ENCODE results near the gene NUB1.

NUB1 gene

DNA sequence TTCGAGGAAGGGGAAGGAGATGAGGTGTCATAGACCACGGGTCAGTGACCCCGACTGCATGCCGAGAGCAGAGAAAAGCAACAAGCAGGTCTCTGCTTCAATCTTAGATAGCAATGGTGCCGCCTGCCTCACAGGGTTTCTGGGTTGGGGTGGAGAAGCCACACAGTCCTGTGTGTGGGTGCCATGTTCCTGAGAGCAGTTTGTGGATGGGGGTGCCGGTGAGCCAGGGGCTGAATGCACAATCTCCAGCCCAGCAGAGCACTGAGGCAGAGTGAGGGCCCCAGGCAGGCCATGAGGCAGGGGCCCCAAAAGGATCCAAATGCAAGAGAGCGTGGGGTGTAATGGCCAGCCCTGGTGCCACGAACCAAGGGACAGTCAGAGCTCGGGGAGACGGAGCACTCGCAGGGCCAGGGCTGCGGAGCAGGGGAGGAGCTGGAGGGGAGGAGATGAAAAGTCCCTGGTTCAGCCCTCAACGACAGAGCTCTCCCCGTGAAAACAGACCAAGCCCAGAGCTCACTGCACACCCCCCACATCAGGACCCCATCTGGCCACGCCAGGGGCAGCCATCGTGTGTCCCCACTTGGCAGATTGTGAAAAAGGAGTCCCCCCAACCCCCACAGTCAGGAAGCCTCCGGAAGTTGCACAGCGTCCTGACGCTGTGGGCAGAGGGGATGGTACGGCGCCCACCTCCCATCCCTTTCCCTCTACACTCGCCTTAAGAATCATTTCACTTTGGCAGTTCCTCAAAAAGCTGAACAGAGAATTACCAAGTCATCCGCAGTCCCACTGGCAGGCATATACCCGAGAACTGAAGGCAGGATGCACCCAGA lies 48.4 kb downstream of the NUB1 start:
- no peak for DNase-seq (ENCODE audit: low read depth)

DNA sequence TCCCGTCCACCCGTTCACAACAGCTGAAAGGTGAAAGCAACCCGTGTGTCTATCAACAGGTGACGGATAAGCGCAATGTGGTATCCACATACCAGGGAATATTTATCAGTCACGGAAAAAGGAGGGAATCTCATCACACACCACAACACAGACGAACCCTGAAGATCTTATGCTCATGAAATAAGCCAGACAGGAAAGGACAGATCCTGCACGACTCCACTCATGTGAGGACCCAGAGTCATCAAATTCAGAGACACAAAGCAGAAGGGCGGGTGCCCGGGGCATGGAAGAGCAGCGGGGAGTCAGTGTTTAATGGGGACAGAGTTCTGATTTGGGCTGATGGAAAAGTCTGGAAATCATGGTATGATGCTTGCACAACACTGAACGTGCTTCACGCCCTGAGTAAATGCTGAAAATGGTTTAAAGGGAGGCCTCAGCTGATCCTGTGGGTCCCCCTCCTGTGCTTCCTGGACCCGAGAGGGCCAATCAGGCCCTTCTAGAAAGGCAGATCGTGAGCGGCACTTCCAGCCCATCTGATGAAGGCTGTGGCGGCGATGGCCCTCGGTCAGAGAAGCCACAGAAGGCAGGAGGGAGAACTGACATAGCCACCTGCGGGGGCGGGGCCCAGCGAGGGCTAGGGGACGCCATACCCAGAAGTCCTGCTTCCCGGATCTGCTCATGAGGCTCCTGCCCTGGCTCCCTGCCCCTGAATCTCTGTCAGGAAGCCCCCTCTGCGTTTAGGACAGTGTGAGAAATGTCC lies 49.2 kb downstream of the NUB1 start:
- DNase-seq (ENCODE audit: low read depth): no peak

DNA sequence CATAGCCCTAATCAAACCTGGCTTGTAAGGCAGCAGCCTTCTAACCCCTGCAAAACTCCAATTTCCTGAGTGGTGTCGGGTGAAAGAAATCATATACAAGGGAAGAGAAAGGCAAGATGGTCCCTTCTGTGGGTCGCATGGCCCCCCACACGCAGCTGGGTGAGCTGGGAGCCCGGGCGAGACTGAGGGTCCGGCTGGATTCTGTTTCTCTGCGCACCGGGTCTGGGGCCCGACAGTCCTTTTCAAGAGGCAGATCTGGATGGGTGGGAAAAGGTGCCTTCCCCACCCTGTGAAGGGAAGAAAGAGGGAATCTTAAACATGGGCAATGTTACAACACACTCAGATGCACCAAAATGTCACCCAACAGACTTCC lies 49.7 kb downstream of the NUB1 start:
- no peak for DNase-seq (ENCODE audit: low read depth)

- no peak for DNase-seq (ENCODE audit: low read depth)
These were observed 50.4 kb downstream of the NUB1 start for GRCh38 chr7:151392002-151392401.

- DNase-seq (ENCODE audit: low read depth): no peak
These were observed 50.8 kb downstream of the NUB1 start for GRCh38 chr7:151392426-151392825.

DNA sequence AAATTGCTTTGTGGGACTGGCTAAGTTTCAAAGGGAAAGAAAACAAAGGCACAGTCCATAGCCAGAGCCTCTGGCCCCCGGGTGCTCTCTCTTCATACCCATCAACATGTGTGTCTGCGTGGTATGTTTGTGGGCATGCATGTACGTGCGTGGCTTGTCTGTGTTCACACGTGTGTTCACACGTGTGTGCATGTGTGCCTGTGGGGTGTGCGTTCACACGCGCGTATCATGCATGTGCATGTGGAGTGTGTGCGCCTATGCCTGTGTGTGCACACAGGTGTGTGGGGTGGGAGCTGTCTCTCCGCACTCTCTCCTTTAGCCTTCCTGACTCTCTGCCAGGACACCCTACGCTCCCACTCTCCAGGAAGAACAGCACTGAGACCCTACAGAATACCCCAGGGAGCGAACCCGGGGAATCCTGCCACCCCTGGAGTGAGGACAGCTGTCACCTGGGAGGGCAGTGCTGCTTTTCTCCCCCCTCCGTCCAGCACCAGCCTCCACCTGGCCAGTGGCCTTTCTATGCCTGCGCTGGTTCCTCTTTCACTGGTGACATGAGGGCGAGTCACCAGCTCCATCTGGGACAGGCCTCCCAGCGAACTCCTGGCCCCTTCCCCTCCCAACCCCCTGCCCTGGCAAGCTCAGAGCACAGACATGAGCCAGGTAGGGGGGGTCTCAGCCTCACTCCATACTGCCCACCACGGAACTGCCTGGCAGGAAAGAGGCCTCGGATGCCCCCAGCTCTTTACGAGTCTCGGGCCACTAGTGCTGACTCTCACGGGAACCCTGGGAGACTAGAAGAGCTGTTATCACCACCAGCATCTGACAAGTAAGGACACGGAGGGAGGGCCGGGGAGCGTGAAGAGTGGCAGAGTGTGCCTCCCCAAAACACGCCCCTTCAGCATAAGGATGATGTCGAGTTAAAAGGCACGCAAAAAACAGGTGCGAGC lies 51.7 kb downstream of the NUB1 start:
- no peak for DNase-seq (ENCODE audit: low read depth)

DNA sequence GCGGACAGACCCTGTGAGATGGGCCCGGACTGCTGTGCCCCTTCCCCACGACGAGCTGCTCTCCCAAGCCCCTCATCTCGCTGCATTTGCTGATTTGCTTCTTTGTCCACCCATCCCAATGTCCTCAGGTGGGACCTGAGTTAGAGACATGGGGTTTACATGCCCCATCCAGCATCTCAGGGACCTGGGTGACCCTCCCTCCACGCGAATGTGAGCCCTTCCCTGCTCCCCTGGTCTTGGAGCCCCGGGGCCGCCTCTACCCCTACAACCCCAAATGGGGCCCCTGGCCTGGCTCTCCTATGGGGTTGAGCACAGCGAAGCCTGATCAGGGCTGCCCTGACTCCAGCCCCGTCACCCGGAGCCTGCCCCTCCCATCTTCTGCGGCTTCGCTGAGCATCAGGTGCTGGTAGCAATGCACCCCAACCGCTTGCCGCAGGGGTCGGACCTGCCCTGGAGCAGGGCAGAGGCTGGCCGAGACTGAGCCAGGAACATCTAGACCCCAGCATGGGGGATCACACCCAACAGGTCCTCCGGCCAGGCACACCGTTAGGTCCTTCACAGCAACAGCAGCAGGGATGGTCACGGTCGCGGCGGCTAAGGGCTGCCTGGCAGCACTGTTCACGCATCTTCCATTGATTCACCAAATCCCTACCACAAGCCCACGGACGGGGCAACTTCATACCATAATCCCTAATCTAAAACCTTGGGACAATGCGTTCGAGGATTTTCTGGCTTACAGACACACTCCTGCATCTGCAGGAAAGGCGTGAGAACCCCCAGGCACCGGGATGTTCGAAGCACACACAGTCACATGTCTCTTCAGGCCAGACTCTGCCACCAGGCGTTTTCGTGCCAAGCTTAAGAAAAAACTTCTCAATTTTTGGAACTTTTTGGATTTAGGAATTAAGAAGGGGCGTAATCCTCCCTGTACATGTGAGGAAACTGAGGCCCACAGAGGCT lies 52.7 kb downstream of the NUB1 start:
- no peak for DNase-seq (ENCODE audit: low read depth)

DNA sequence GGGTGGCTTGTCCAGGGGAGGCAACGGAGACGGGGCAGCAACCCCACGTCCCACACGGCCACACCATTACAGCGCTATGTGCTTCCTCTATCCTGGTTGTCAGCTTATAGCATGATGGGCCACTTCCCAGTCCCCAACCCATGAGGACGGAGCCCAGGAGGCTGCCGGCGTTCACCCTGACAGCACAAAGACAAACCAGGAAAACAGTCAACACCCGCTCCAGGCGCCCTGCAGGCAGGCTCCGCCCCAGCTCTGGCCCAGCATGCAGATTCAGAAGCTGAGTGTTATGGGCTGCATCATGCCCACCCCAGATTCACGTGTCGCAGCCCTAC lies 53.4 kb downstream of the NUB1 start:
- DNase-seq (ENCODE audit: low read depth): no peak

- DNase-seq (ENCODE audit: low read depth): no peak
These were observed 54.8 kb downstream of the NUB1 start for GRCh38 chr7:151396328-151396970.

DNA sequence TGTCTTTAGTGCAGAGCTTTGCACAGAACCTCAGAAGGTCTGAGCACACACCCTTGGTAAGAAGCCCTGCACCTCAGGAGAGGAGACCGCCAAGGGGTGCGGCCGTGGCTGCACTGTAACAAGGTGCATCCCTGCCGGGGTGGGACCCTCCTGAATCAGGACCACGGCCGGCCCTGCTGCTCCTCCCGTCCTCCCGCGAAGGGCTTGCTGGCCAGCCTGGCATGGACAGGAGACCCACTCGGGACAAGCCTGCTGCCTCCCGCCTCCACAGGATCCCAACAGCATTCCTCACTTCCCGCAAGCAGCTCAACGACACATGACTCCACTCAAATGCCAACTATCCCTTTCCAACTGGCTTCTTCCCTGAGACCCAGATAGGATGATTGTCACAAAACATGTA lies 55.4 kb downstream of the NUB1 start:
- no peak for DNase-seq (ENCODE audit: low read depth)

DNA sequence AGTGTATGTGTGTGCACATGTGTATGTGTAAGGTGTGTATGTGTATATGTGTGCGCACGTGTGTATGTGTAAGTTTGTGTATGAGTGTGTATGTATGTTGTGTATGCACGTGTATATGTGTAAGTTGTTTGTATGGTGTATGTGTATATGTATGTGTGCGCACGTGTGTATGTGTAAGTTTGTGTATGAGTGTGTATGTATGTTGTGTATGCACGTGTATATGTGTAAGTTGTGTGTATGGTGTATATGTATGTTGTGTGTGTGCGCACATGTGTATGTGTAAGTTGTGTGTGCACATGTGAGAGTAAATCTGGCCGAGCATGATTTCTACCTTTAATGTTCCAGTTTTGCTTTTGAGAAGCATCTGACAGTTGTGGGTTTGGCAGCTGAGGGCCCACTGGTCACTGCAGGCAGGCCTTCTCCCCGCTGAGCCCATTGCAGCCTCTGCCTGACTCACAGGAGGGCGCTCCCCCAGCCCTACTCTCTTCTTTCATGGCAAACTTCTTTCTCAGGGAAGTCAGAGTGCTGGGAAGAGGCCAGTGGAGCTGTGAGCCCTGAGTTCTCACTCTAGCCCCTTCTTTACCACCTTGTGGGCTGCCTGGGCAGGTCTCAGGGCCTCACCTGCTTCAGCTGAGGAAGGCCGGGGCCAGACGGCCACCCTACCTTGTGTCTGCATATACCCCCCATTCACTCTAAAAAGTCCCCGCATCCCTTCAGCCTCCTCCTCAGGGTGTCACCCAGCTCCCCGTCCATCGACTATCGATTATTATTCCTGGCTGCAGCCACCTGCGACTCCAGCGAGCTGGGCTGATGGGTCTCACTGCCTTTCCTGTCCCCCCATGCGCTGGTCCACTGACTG lies 57.1 kb downstream of the NUB1 start:
- no peak for DNase-seq (ENCODE audit: low read depth)

GRCh38 chr7:151399305-151399601 lies 57.6 kb downstream of the NUB1 start:
- DNase-seq (ENCODE audit: low read depth): no peak

DNA sequence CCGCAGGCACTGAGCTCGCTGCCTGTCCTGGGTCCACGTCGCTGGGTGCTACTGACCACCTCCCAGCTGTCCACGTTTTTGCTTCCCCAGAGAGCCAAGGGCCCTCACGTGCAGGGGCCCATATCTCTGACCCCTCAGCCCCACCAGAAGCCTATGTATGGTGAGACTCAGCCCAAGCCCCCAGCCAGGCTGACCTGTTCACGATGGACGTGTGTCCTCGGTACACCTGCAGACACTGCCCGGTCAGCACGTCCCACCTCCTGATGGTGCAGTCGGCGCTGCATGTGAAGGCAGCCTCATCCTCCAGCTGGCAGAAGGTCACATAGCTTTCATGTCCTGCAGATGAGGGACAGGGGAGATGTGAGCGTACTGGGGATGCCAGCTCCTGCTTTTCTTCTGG lies 58.3 kb downstream of the NUB1 start:
- DNase-seq (ENCODE audit: low read depth): no peak

- no peak for DNase-seq (ENCODE audit: low read depth)
These were observed 59.2 kb downstream of the NUB1 start for GRCh38 chr7:151400626-151401315.

- DNase-seq (ENCODE audit: low read depth): no peak
These were observed 60.6 kb downstream of the NUB1 start for GRCh38 chr7:151402029-151402835.

DNA sequence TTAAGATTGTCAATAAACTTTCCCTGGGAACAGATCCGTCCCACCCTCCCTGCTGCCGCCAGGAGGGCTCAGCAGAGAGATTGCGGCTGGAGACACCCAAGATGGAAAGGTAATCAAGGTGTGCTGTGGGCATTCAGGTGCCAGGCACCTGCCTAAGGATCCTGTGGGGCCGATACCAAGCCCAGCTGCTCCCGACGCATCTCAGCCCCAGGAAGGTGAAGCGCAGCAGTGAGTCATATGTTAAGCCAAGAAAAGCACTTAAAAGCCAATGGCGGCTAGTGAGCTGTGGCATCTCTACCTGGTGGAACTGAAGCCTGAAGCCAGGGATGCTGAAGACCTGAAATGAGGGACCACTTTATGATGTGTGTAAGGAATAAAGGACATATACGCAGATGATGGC lies 62.2 kb downstream of the NUB1 start:
- DNase-seq (ENCODE audit: low read depth): no peak

- no peak for DNase-seq (ENCODE audit: low read depth)
These were observed 62.8 kb downstream of the NUB1 start for GRCh38 chr7:151404216-151405011.

DNA sequence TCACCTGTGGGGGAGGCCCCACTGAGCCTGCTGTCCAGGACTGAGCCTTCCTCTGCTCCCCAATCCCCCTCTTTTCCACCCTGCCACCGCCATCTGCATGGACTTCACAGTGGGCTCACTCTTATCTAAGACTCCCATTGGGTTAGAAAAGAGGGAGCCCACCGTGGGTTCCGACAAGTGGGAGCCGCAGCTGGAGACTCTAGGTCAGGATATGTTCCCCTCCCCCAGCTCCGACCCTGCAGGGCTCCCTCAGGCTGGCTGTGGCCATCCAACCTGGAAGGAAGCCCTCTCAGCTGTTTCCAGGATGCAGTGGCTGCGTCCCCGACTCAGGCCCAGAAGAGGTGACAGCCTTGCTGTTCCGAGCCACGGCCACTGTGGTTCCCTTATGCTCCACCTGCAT lies 63.4 kb downstream of the NUB1 start:
- DNase-seq (ENCODE audit: low read depth): no peak

Measured in activated T-helper 1 cell treated with Interleukin-2 at 50 U/mL for 16 hours (primary cell).